Measurements from ENCODE around the gene PRMT7.

Gene PRMT7

DNA sequence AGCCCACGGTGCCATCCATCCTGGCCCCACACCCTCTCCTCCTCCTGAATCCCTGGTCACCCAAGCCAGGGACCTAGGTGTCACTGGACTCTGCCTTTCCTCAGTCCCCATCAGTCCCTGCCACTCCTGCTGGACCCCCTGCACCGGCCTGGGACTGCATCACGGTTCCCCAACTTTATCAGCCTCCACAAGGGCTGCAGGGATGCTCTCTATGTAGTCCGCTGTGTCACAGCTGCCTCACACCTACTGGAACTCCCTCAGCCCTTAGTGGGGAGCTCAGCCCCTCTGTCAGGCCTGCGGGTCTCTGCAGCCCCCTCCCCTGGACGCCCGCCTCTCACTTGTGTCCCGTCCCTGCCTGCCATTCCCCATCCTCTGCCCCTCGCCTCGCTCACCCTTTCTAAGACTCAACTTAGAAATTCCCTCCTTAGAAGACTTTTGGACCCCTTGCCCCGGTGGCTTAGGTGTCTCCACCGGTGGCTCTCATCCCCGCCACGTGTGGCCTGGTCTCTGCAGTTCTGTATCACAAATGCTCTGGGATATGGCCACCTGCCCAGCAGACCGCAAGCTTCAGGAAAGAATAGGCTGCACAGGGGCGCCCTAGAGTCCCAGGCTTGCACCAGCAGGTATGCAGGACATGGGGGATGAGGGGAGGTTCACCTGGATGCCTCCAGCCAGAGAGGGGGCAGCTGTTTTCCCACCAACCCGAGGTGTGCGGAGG is 62.9 kb downstream of the PRMT7 start:
- no peak for DNase-seq (ENCODE audit: extremely low read depth in 1 of 2, low read depth in 1 of 2)

DNA sequence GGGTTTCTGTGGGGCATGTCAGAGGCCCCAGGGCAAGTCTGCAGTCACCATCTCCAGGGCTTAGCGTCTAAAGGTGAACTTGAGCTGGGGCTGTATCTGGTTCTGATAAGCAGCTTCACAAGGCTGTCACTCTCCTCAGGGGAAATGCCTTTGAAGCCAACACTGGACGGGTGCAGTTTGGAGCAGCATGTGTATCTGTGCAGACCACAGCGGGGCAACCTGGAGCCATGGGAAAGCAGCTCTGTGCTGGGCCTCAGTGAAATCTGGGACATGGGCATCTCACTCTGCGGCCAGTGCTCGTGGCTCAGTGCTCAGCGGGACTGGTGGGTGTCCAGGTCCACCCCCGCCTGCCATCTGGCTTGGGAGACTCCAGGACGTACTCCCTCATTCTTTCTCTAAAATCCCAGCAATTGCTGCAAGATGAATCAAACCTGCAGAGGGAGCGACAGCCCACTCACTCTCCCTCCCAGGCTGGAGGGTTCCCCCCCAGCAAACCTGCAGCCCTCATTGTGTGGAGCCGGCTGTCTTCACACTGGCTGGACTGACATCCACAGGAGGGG is 63.5 kb downstream of the PRMT7 start:
- no peak for DNase-seq (ENCODE audit: extremely low read depth in 1 of 2, low read depth in 1 of 2)

DNA sequence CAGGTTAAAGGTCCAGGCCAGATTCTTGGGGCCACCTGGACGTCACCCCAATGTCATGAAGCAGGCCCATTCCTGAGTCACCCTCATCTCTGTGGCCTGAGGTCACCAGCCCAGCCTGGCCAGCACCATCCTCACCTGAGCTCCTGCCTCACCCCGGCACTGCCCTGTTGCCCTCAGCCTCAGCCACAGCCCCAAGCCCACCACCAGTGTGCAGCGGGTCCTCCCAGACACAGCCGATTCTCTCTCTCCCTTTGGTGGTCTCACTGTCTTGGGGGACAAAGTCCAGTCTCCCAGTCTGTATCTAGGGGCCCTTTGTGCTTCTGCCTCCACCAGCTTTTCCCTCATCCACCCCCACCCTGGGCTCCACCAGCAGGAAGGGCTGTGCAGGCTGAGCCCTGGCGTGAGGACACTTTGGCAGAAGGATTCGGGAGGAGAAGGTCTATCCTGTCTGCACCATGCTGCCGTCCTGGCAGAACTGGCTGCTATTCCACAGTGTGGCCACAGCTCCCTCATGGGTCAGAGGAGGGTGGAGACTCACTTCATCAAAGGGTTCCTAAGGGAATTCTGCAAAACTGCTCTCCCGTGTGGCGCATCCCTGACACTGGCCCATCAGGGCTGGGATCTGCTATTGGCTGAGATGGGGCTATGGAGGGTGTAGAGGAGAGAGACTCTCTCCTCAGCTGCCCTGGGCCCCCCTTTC is 64.3 kb downstream of the PRMT7 start:
- DNase-seq (ENCODE audit: extremely low read depth in 1 of 2, low read depth in 1 of 2): no peak

DNA sequence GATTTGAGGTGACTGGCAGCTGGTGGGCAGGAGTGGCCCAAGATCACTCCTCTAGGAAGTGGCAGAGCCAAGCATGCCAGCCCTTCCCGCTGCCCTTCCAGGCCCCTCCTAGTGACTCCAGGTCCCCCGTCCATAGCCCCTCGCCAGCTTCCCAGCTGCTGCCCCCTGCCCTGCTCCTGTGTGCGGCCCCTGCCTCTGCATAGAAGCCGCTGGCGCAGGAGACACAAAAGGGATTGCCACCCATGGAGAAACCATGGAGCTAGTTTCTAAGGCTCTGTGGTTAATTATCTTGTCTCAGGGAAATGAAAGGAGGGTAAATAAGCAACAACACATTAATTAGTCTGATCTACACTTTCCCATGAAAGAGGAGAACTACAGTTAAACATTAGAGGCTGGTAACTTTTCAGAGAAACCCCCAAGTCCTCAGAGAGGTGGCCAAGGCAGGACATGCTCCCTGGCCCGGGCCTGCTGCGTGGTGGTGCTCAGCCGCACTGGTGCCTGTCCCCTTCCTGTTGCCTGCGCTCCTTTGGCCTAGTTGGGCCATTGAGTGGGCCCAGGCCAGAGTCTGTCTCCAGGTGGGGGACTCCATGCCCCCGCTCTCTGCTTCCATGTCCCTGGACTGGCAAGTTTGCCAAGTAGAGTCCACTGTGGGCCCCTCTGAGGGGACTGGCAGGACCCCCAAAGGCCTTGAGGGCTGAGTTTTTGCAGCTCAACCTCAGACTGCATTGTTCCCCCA is 65.2 kb downstream of the PRMT7 start:
- no peak for DNase-seq (ENCODE audit: extremely low read depth in 1 of 2, low read depth in 1 of 2)

DNA sequence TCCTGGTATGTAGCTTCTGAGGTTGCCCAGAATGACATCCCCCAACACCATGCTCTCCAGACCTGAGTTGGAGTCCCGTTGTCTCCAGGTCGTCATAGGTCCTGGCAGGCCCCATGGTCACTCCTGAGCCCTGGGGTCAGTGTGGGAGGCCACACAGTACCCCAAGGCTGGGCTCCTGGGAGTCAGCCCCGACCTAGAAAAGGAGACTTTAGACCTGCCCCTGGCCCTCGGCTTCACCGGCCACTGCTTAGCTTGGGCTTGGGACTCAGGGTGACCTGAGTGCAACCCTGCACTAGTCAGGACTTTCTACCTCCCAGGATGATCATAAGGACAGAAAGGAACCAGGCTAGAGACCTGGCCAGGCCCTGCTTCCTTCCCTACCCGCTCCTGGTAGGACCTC is 65.8 kb downstream of the PRMT7 start:
- DNase-seq (ENCODE audit: extremely low read depth in 1 of 2, low read depth in 1 of 2): no peak

DNA sequence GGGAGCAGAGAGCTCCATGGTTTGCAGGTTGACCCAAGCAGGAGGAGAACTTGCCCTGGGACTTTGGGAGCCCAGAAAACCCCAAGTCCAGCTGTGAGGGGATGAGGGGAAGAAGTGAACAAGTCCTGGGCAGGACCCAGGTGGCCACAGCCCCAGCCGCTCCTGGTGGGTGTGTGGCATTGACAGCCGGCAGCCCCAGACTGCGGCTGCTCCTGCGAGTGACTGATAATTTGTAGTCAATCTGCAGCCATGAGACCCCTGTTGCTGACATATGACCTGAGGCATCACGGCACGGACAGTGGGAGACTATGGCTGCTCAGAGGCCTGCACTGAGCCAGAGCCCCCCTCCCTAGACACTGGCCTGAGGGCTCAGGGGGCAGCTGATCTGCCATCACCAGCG is 66.4 kb downstream of the PRMT7 start:
- DNase-seq (ENCODE audit: extremely low read depth in 1 of 2, low read depth in 1 of 2): no peak

DNA sequence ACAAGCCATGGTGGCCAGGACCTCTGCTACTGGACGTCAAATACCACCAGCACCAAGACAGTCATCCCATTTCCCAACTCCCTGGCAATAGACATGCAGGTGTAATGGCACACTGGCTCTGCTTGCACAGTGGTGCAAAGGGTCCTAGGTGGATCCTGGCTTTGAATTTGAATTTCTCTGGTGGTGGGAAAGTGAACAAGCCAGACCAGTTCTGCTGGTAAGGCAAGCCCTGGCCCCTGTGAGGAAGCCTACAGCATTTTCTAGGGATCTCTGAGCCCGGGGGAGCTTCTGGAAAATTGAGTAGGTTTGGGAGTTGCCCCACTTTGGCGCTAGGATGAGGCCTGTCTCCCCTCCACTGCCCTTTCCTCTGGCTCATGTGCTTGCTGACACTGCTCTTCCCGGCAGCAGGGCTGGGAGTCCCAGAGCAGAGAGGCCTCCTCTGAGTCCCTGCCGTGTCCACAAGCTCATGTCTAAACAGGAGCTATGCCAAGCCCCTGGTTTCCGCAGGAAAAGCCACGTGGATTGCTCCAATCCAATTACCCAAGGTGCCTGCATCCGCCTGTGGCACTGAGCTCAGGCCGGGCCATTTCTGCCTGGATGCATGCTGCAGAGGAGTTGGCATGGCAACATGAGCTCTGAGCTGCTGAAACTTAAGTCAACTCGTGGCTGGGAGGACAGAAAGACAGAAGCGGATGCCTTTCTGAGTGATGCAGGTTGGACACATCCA is 67.0 kb downstream of the PRMT7 start:
- no peak for DNase-seq (ENCODE audit: extremely low read depth in 1 of 2, low read depth in 1 of 2)

DNA sequence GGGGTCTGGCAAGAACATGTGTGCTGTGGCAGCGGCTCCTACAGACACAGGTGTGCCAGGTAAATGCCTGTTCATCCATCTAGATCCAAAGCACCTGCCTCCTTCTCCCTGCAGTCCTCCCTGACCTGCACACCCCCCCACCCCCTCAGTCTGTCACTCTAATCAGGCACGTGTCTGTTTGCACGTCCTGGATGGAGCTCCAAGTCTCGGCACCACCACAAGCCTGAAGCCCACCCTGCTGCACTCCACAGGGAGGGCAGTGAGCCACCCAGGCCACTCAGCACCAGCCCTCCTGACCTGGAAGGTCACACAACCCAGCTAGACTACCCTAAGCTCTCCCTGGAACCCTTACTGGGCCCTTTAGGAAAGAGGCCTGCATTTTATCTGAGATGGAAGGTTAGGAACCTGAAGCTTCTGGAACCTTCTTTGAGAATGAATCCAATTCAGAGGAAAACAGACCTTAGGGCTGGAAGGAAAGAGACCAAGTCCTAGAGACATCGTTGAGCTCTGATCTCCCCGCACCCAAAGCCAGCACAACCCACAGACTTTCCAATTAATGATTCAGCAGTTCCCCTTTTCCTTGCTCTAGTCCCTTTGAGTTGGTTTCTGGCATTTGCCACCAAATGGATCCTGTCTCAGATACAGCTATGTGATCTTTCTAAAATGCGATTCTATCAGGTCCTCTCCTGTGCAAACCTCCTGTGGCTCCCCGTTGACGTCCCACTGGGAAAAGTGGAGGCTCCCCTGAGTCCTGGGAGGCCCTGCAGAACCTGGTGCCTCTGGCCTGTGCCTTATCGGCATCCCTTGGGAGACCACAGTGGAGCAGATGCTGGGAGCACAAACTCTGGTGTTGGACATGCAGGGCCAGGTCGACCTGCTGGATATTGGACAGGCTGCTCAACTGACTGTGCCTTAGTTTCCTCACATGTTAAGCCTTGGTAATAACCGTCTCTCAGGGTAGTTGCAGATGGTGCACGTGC is 67.9 kb downstream of the PRMT7 start:
- DNase-seq (ENCODE audit: extremely low read depth in 1 of 2, low read depth in 1 of 2): no peak

DNA sequence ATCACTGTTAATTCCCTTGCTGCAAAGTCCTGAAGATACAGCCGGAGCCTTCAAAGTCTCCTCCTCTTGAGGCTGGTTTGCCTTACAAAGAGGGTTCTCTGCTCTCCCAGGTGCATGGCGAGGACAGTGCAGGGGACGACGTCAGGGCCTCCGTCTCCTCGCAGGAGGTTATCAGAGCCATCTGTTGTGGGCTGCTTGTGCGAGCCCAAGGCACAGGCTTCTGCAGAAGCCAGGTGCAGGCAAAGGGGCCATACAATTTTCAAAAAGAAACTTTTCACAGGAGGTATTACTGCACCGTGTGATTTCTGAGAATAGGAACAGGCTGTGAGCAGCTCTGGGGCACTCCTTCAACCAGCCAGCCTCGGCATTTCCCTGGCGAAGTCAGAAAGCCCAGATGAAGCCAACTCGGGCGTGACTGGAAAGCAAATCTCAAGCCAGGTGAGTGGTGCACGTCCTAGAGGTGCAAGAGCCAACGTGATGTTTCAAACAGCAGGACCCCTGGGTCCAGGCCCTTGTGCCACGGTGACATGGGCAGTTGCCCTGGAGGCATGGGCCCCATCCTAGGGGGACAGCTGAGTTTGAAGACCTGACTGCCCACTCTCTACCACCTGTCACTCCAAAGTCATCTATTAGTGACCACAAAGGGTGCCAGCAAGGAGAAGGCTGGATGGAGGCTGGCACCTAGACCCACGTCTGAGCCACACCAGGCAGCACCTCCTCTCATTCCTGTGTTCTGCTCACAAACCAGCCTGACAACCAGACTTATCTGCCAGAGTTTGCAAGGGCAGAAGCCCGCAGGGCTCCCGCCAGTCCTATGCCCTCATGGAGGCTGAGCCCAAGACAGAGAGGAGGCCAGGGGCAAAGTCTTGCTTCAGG is 68.9 kb downstream of the PRMT7 start:
- no peak for DNase-seq (ENCODE audit: extremely low read depth in 1 of 2, low read depth in 1 of 2)

DNA sequence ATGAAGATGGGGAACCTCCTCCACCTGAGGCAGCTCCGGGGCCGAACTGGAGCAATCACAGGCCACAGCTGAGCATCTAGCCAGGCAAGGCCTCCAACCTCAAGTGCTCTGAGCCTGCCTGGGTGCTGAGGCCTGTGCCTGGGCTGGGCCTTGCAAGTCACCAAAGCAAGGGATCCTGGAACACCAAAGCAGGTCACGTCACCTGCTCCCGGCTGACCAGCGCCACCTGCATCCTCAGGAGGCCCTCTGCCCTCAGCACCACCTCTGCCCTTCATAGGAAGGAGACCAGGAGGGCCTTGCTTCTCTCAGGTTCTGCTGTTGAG is 69.5 kb downstream of the PRMT7 start:
- DNase-seq (ENCODE audit: extremely low read depth in 1 of 2, low read depth in 1 of 2): no peak

DNA sequence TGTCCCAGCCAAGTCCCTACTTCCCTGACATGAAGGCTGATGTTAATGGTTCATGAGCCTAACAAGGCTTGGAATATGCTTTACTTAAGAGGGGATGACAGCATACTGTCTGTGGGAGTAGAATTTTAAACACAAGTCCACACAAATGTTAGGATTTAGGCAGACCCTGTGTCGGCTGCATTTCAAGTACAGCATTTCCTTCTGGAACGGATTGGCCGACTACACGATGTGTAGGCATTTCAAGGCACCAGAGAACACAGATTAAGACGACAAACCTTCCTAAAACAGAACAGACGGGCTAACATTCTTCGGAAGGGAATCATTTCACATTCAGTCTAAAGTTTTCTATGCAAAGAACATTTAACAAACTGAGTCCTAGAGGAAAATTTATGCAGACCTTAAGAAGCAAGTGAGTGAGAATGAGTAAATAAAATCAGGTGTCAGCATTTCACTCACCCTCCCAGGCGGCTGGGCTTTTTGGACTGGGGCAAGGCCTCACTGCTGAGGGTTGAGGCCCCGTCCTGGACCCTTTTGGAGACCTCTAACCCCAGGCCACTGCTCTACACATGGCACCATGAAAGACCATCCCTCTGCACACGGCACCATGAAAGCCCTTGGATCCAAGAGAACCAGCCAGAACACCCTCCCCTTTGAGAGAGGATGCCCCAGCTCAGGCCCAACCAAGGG is 70.0 kb downstream of the PRMT7 start:
- DNase-seq (ENCODE audit: extremely low read depth in 1 of 2, low read depth in 1 of 2): no peak

DNA sequence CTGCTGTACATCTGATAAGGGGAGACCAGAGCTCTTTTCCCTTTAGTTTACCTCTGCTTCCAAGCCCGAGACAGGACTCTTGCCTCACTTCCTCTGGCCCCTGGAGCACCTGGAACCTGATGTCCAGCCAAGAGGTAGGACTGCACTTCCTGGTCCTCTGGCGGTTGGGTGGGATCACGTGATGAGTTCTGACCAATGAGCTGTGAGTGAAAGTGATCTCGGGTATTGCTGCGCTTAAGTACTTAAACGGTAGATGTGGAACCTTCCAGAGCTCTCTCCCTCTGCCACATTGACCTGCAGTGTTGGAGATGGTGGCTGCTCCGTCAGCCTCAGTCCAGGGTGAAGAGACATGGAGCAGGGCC is 70.5 kb downstream of the PRMT7 start:
- no peak for DNase-seq (ENCODE audit: extremely low read depth in 1 of 2, low read depth in 1 of 2)

DNA sequence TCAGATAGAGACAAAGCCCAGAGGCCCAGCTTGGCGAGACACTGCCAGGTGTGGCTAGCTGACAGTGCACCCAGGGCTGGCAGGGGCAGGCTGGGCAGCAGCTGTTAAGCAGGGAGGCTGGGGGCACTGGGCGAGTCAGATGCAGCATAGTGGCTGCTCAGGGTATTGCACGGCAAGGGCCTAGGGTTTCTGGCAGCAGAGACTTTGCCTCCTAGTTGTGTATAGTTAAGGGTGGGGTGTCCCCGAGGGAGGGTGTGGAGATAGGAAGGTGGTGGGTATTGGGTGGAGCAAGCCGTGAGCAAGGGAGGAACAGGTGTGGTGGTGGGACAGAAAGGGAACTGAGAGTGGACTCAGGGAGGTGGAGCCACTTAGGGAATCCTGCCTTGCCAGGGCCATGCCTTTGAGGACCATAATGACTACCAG is 71.5 kb downstream of the PRMT7 start:
- DNase-seq (ENCODE audit: extremely low read depth in 1 of 2, low read depth in 1 of 2): no peak

DNA sequence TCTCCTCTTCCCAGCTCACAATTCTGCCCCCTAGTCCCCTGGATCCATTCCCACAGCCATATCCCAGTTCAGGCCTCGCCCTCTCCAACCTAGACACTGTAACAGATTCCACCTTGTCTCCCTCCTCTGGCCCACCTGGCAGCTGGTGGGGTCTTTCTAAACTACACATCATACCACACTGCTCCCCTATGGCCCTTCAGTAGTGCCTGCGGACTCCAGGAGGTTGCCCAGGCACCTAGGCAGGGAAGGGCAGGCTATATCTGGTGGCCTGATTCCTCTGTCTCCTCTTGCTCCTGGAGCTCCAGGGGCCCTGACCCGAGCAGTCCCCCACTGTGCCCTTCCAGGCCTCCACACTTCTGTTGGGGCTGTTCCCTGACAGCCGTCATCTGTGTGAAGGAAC is 73.0 kb downstream of the PRMT7 start:
- no peak for DNase-seq (ENCODE audit: extremely low read depth in 1 of 2, low read depth in 1 of 2)

DNA sequence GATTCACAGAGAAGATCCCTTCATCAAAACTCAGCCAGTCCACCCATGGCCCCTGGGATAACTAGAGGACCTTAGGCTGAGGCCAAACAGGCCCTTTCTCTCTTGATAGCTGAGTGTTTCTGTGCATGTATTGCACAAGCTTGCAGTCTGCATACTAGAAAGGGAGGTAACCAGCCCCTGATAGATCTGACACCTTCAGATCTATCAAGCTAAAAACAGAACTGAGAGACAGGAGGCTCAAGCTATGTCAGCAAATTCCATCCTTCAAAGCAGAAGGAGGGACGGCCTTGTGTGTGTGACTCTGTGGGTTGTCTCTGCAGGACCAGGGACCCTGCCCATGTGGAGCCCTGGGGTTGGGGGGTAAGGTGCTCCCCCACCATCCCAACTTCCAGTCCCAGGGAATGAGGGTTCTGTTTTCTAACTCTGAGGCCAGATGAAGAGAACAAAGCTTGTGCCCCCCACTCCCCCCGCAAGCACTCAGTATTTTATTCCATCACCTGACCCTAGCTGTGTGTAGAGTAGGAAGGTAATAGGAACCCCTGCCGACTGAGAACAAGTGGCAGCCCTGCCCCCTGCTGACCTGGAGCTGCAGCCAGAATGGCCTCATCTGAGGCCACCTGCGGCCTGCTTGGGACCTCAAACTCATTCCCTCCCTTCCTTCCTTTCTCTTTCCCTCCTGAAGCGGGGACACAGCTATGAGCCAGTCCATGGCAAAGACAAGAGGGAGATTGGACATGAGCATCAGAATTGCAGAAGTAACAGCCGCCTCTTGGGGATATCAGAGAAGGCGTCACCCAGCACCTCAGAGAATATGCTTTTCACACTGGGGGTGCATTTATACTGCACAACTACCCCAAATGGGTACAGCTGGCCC is 73.7 kb downstream of the PRMT7 start:
- DNase-seq (ENCODE audit: extremely low read depth in 1 of 2, low read depth in 1 of 2): no peak

DNA sequence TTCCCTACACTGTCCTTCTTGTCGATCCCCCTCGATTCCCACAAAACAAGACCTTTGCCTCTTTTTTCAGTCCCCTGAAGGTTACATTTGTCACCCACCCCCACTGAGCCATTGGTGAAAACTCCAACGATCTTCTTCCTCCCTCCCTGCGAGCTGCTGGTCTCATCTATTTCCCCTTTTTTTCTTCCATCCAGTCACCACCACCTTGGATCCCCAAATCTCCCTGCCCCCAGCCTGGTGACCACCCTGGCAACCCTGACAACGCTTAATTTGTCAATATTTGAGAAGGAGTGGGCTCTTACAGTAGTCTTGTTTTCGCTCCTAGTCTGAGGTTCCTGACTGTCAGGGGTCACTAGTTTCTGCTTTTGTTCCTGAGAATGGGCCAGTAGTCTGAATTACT is 74.6 kb downstream of the PRMT7 start:
- no peak for DNase-seq (ENCODE audit: extremely low read depth in 1 of 2, low read depth in 1 of 2)

DNA sequence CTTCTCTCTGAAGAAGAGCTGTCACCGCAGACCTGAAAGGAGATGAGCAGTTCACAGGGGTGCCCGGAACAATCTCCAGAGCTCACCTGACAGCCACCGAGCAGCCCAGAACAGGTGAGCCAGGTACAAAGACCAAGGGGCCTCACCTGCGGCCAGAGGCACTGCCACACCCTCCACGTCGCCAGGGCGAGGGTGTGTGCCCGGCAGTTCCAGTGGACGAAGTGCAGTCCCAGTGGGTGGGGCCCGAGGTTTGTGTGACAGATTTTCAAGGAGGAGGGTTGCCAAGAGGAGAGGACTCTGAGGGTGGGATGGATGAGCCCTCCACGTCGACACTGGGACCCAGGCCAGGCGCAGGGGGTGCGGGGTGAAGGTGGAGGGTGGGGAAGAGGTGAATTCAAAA is 75.8 kb downstream of the PRMT7 start:
- no peak for DNase-seq (ENCODE audit: extremely low read depth in 1 of 2, low read depth in 1 of 2)

DNA sequence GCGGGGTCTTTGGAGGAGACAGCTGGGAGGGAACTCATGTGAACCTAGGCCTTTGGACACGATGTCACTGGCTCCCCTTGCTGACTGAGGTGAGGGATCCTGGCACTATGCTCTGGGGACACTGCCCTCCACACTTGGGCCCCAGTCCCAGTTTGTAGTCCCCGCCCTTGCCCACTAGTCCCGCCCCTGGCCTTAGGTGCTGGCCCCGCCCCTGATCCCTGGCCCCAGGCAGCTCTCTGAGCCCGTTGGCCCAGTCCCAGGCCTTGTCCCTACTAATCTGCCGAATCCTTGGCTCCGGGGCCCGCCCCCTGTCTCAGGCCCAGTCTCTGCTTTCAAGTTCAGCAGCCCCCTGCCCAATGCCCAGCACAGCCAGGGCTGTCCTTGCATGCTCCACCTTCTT is 76.5 kb downstream of the PRMT7 start:
- no peak for DNase-seq (ENCODE audit: extremely low read depth in 1 of 2, low read depth in 1 of 2)
